Mucosa of stomach (tissue), 1 donor: ENCODE results near the gene FANCG.

Experiments used
- H3K27me3 ChIP-seq: one replicate; pipeline ENCODE4 v1.7.0; 2013; ENCODE audit warnings: mild to moderate bottlenecking, low read length; ENCODE audit not compliant: control insufficient read depth, insufficient read depth
- H3K36me3 ChIP-seq: one replicate; pipeline ENCODE4 v1.7.0; 2013; ENCODE audit warnings: low read length; ENCODE audit not compliant: control insufficient read depth, insufficient read depth
- H3K4me1 ChIP-seq: one replicate; pipeline ENCODE4 v1.7.0; 2013; ENCODE audit warnings: mild to moderate bottlenecking, low read length; ENCODE audit not compliant: control insufficient read depth, insufficient read depth
- H3K4me3 ChIP-seq: one replicate; pipeline ENCODE4 v1.7.0; 2013; ENCODE audit warnings: low read length
- H3K9ac ChIP-seq: one replicate; pipeline ENCODE4 v1.7.0; 2013; ENCODE audit warnings: mild to moderate bottlenecking, low read length, moderate library complexity
- H3K9me3 ChIP-seq: one replicate; pipeline ENCODE4 v1.7.0; 2013; ENCODE audit warnings: mild to moderate bottlenecking, low read length, moderate library complexity; ENCODE audit not compliant: control insufficient read depth
- donor health status: Pancreatic carcinoma.

The FANCG gene

DNA sequence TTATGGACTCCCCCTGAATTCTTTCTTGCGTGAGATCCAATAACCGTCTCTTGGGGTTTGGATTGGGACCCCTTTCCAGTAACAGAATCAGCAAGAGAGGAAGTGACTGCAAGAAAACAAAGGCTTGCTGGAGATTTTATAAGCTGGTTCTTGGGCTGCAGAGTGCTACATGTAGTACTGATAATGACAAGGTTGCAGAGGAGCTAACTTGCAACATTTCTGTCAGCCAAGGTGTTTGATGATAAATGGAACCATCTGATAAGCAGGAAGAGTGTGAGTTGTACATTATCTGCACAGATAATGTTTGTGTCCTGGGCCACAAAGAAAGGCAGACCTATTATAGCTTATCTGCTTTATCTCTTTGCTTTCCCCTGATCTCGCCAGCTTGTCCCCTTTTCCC lies 53.1 kb downstream of the FANCG start:
- Histone ChIP-seq H3K4me1 (no peaks in the 10 kb centered on the region), H3K27me3 (no peaks in the 10 kb centered on the region), H3K9ac (no peak overlapping the region), H3K9me3 (no peaks in the 10 kb centered on the region), H3K4me3 (no peak overlapping the region), H3K36me3 (no peaks in the 10 kb centered on the region)
